Activated CD8-positive, alpha-beta memory T cell treated with anti-CD3 and anti-CD28 coated beads, Interleukin-2, amount 10 ng/mL, durations not matched to agents 7 days and 5 days (primary cell): ENCODE measurements around the gene TBC1D9. TPM values are rescaled to one million over a fixed set of nuclear protein-coding genes. Genes with fewer than 3 reads are reported as not detected.
"Not testable (repeated sequence)": the region's sequence is repeated elsewhere in the genome, so short reads cannot be mapped to it uniquely, and the experiment has no call there.

Source experiments
- ATAC-seq: fragments of 150-1000 bp; cut with Tn5 transposase; one replicate; pipeline ENCODE4 v1.10.0; 2021; ENCODE audit warnings: moderate library complexity
- CTCF ChIA-PET: fragments of 350-600 bp; sonication (Branson Sonifier 250); formaldehyde crosslinking; loops from one replicate; lab custom pipeline; 2021; ENCODE audit warnings: antibody characterized with exemption; lab: Charles Lee
- DNase-seq: peaks from one replicate; pipeline ENCODE4 v3.0.0-alpha.2; 2020
- H3K27ac Mint-ChIP-seq: one replicate; pipeline ENCODE4 v1.8.0; 2021; ENCODE audit warnings: mild to moderate bottlenecking, mixed read lengths
- H3K27me3 Mint-ChIP-seq: one replicate; pipeline ENCODE4 v1.8.0; 2021; ENCODE audit warnings: mixed read lengths
- H3K36me3 Mint-ChIP-seq: one replicate; pipeline ENCODE4 v1.8.0; 2021; ENCODE audit warnings: mild to moderate bottlenecking, mixed read lengths
- H3K4me1 Mint-ChIP-seq: one replicate; pipeline ENCODE4 v1.8.0; 2021; ENCODE audit warnings: mixed read lengths
- H3K4me3 Mint-ChIP-seq: one replicate; pipeline ENCODE4 v1.8.0; 2021; ENCODE audit warnings: mild to moderate bottlenecking, moderate library complexity, mixed read lengths
- H3K9me3 Mint-ChIP-seq: one replicate; pipeline ENCODE4 v1.8.0; 2022; ENCODE audit warnings: low read depth, mixed read lengths
- total RNA-seq, 2 experiments: library from RNA; stranded (reverse); gene quantifications; one replicate each; pipeline ENCODE4 v1.2.3, GENCODE V29; 2021

Gene TBC1D9
- under 1 TPM in 1 of 2 experiments, not detected in 1; 0.14 TPM for total RNA-seq

DNA sequence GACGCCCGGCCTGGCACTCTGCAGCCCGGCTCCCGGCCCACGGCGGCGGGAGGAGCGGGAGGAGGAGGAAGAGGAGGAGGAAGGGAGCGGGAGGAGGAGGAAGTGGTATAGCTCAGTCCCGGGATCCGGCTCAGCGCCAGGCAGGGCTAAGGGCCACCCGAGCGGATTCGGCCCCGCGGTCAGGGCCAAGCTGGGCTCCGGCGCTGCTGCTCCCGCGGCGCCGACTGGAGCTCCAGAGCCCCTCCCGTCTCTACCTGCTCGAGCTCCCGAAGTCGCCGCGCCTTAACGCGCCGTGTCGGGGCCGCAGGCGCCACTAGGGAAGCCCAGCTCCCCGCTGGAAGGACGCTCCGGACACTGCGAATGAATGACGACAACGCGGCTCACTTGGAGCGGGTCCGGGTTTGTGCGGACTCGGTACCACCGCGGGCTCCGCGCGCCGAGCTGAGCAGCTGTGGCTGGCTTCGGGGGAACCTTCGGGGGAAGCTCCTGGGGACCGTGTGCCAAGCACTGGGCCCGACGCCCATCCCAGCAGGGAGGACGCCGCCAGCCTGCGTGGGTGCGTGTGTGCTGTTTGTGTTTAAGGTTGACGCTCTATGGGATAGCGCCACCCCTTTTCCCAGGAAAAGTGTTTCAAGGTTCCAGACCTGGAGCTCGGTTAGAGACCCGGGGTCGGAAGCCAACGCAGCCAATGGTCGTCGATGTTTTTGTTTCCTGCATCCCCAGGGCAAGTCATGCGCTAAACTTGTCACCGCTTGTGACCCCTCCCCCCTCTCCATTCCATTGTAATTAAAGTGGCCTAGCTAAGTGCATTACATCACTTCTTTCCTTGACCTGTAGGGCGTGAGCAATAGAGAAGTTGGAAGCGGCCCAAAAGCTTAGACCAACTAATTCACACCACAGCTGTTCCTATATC lies at the start of gene TBC1D9:
TSS of gene TBC1D9 (minus strand) at position 67 of the 913 bp plus-strand sequence. CDS start 340 bp downstream, outside the sequence.
- Mint-ChIP-seq H3K36me3 (no peaks in the 10 kb centered on the region), H3K4me1 (peaks cover 10% of the 10 kb centered on the region), H3K27me3 (peaks cover 64% of the 10 kb centered on the region), H3K9me3 (no peaks in the 10 kb centered on the region), H3K4me3 (peak within 1 kb of the TSS; percentile 22), H3K27ac (no peak within 1 kb of the TSS)
- CTCF ChIA-PET: no interaction called here
- DNase-seq: no peak
- peak; percentile 33 for ATAC-seq

DNA sequence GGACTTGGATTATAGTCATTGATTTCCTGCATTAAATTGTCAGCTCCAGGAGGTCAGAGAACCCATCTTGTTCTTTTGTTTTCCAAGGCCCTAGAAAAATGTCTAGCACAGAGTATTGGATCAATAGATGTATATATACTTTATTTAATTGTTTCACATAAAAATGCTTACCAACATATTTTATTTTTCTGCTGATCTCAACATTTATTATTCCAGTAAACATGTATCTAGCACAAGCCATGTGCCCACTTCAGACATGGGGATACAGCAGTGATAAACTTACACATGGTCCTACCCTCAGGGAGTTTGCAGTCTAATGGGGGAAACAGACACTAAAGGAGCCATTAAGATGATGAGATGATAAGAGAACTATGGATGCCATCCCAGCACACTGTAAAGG lies 49.1 kb upstream of the TBC1D9 start:
- Mint-ChIP-seq H3K27me3 (no peaks in the 10 kb centered on the region), H3K4me1 (no peaks in the 10 kb centered on the region), H3K4me3 (no peak overlapping the region), H3K36me3 (no peaks in the 10 kb centered on the region), H3K27ac (no peak overlapping the region), H3K9me3 (no peaks in the 10 kb centered on the region)
- DNase-seq (no peak), ATAC-seq (no peak)
- CTCF ChIA-PET: no interaction called here

DNA sequence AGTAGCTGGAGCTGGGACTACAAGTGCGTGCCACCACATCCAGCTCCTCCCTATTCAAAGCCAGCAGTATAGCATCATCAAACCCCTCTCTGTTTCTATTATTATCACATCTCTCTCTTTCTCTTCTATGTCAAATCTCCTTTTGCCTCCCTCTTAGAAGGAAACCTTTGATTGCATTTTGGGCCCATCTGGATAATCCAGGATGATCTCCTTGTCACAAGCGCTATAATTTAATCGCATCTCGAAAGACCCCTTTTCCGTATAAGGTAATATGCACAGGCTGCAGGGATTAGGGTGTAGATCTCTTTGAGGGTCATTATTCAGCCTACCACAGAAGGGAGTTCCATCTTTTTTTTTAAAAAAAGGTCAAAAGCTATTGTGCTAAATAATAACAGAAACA lies 46.4 kb upstream of the TBC1D9 start:
- ATAC-seq: no peak
- CTCF ChIA-PET: no interaction called here
- no peaks in the 10 kb centered on the region for H3K4me1 Mint-ChIP-seq
- H3K4me3 Mint-ChIP-seq: no peak overlapping the region
- no peaks in the 10 kb centered on the region for H3K9me3 Mint-ChIP-seq
- no peak overlapping the region for H3K27ac Mint-ChIP-seq
- H3K27me3 Mint-ChIP-seq: no peaks in the 10 kb centered on the region
- no peaks in the 10 kb centered on the region for H3K36me3 Mint-ChIP-seq
- DNase-seq: no peak

DNA sequence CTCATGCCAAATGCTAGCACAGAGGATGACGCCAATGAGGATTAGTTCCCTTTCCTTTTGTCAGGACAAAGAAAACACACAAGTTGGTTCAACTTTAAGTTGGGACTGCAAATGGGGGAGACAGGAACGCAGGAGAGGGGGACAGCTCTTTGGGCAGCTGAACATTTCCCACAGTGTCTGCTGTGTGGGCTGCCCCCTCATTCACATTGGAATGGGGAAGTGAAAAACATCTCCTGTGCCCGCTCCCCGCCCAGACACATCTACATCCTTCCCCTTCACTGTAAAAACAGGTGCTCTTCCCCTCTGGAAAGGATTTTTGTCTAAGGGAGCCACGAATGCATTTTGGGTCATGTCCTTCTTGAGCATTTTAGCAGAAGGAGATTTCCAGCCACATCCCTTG lies 44.5 kb upstream of the TBC1D9 start:
- no peak for ATAC-seq
- H3K9me3 Mint-ChIP-seq: no peaks in the 10 kb centered on the region
- CTCF ChIA-PET: no interaction called here
- no peak overlapping the region for H3K4me3 Mint-ChIP-seq
- no peak overlapping the region for H3K27ac Mint-ChIP-seq
- no peaks in the 10 kb centered on the region for H3K27me3 Mint-ChIP-seq
- DNase-seq: no peak
- no peaks in the 10 kb centered on the region for H3K4me1 Mint-ChIP-seq
- H3K36me3 Mint-ChIP-seq: no peaks in the 10 kb centered on the region

DNA sequence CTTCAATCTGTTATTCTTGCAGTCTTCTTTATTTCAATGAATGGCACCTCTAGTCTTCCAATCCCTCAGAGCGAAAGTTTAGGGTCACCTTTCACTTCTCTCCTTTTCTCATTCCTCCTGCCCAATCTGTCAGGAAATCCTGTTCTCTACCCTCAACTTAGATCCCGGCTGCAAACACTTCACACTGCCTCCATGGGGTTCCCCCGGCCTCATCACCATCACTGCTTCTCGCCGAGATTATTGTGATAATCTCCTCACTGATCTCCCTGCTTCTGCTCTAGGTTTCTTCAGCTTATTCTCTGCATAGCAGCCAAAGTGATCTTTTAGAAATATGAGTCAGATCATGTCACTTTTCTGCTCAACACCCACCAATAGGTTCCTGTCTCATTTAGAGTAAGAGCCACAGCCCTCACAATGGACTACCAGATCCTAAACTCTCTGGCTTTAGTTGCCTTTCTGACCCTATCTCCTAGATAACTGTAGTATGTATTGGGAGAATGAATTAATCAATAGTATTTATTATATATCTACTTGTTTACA lies 43.6 kb upstream of the TBC1D9 start:
- no peak for ATAC-seq
- CTCF ChIA-PET: no interaction called here
- no peaks in the 10 kb centered on the region for H3K27me3 Mint-ChIP-seq

DNA sequence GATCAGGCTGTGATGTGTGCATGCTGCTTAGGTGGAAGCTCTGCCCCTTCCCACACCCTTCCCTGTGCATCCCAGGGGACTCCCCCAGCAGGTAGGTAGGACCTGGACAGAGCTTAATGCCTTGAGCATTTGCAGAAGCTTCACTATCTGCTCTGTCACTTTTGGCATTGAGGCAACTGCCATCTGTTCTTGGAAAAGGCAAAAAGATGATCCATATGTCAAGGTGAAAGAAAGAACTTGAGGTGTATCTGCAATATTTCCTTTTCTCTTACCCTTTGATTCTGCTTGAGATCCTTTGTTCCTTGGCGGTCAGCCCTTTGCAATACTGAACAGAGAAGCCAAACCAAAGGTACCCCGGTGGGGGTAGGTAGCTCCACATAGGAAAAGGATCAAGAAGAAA lies 37.1 kb upstream of the TBC1D9 start:
- ATAC-seq: no peak
- Mint-ChIP-seq H3K4me1 (no peaks in the 10 kb centered on the region), H3K36me3 (no peaks in the 10 kb centered on the region), H3K27ac (no peak overlapping the region), H3K4me3 (no peak overlapping the region), H3K9me3 (peaks cover 2% of the 10 kb centered on the region), H3K27me3 (no peaks in the 10 kb centered on the region)
- DNase-seq: no peak
- CTCF ChIA-PET: no interaction called here

More for the DNA sequence above, 43.6 kb upstream of the TBC1D9 start:
- Mint-ChIP-seq H3K27ac (no peak overlapping the region), H3K36me3 (no peaks in the 10 kb centered on the region), H3K9me3 (no peaks in the 10 kb centered on the region), H3K4me3 (no peak overlapping the region), H3K4me1 (no peaks in the 10 kb centered on the region)
- DNase-seq: no peak

DNA sequence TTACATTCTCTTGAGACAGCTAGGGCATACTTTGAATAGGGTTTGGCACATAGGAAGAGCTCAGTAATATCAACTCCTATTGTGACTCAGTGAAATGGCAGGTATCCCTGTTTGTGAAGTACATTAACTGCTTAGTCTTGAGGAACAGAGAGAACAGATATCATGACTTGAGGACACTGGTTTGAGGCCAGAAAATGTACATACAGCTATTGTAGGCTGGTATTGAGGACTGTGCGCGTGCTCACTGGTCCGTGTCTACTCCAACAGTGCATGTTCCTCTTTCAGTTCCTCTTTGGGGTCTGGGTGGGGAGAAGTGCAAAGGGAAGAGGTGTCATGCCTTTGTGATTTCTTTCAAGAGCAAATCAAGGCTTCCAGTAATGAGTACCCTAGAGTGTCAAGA lies 34.6 kb upstream of the TBC1D9 start:
- no peak overlapping the region for H3K4me3 Mint-ChIP-seq
- H3K9me3 Mint-ChIP-seq: peaks cover 2% of the 10 kb centered on the region
- no peak for DNase-seq
- no peak overlapping the region for H3K27ac Mint-ChIP-seq
- no peaks in the 10 kb centered on the region for H3K36me3 Mint-ChIP-seq
- H3K4me1 Mint-ChIP-seq: no peaks in the 10 kb centered on the region
- H3K27me3 Mint-ChIP-seq: no peaks in the 10 kb centered on the region
- ATAC-seq: no peak
- CTCF ChIA-PET: no interaction called here

DNA sequence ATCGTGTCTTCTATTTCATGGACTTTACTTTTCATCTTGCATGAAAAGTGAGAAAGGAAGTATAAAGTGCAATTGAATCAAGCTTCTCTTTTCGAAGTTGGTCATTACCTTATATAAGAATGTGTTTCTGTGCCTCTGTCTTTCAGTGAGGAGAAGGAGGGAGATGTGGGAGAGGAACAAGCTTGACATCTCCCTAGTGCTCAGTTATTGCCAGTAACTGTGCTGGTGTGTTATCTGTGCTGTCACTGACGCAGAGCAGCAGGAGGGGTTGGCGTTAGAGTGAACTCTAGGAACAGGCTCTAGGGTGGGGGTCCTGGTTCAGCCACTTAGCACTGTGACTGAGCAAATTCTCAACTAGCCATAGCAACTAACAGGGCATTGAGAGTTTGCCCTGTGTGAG lies 34.0 kb upstream of the TBC1D9 start:
- DNase-seq (no peak), ATAC-seq (no peak)
- Mint-ChIP-seq H3K9me3 (peaks cover 2% of the 10 kb centered on the region), H3K4me1 (no peaks in the 10 kb centered on the region), H3K27me3 (no peaks in the 10 kb centered on the region), H3K27ac (no peak overlapping the region), H3K4me3 (no peak overlapping the region), H3K36me3 (no peaks in the 10 kb centered on the region)
- CTCF ChIA-PET: no interaction called here

DNA sequence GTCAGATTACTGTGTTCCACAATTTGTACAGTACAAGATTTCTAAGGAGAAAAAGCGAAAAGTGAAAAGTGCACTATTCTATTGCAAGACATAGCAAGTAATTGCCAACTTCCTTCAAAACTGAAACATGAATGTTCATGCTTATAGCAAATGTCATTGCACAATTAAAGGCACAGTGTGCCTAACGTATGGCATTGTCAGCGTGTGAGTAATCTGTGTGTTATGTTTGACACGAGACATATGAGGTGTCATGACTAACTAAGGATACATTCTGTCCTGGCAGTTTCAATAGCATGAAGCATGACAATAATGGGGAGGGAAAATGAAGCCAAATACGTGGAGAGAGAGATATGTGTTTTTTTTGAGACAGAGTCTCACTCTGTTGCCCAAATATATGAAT lies 33.6 kb upstream of the TBC1D9 start:
- ATAC-seq: no peak
- H3K9me3 Mint-ChIP-seq: peaks cover 2% of the 10 kb centered on the region

DNA sequence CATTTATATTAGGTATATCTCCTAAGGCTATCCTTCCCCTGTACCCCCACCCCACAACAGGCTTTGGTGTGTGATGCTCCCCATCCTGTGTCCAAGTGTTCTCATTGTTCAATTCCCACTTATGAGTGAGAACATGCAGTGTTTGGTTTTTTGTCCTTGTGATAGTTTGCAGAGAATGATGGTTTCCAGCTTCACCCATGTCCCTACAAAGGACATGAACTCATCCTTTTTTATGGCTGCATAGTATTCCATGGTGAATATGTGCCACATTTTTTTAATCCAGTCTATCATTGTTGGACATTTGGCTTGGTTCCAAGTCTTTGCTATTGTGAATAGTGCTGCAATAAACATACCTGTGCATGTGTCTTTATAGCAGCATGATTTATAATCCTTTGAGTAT lies 26.6 kb upstream of the TBC1D9 start:
- H3K27ac Mint-ChIP-seq, H3K9me3 Mint-ChIP-seq, CTCF ChIA-PET, H3K36me3 Mint-ChIP-seq, ATAC-seq, H3K4me1 Mint-ChIP-seq, H3K27me3 Mint-ChIP-seq, DNase-seq, H3K4me3 Mint-ChIP-seq: not testable (repeated sequence)

More for the DNA sequence above, 33.6 kb upstream of the TBC1D9 start:
- Mint-ChIP-seq H3K36me3 (no peaks in the 10 kb centered on the region), H3K27ac (no peak overlapping the region), H3K4me1 (no peaks in the 10 kb centered on the region), H3K27me3 (no peaks in the 10 kb centered on the region), H3K4me3 (no peak overlapping the region)
- CTCF ChIA-PET: no interaction called here
- no peak for DNase-seq

DNA sequence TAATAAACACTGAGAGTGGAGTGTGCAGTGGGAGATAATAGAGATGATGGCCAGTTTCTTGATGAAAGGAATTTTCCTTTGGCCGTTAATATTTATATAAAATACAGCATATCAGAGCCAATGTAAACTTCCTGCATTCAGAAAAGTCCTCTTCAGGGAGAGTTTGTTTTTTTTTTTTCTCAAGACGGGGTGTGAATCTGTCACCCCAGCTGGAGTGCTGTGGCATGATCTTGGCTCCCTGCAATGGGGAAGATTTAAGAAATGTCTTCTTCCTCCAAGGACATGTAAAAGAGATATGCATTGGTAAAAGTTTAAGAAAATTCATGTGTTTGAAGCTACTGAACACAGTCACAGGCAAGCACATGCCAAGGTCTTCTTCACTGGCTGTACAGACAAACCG lies 25.4 kb upstream of the TBC1D9 start:
- CTCF ChIA-PET: no interaction called here
- DNase-seq: no peak
- no peak overlapping the region for H3K4me3 Mint-ChIP-seq

DNA sequence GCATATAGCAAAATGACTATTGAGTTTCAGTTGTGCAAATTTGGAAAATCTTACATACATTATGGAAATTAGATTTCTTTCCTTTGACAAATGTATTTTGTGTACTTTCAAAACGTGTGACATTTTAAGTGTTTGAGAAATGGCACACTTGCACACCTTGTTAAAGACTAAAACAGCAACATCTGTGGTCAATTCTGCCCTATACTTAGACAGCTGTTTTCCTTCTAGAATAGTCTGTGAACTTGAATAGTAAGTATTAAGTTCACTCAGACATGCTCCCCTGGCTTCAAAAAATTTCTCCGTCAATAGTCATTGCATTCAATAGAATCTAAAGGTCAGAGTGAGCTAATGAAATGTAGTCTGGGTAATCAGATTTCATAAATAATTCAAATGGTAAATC lies 21.7 kb upstream of the TBC1D9 start:
- CTCF ChIA-PET: no interaction called here

More for the DNA sequence above, 25.4 kb upstream of the TBC1D9 start:
- Mint-ChIP-seq H3K9me3 (no peaks in the 10 kb centered on the region), H3K27me3 (no peaks in the 10 kb centered on the region), H3K27ac (no peak overlapping the region), H3K4me1 (no peaks in the 10 kb centered on the region), H3K36me3 (no peaks in the 10 kb centered on the region)
- ATAC-seq: no peak

DNA sequence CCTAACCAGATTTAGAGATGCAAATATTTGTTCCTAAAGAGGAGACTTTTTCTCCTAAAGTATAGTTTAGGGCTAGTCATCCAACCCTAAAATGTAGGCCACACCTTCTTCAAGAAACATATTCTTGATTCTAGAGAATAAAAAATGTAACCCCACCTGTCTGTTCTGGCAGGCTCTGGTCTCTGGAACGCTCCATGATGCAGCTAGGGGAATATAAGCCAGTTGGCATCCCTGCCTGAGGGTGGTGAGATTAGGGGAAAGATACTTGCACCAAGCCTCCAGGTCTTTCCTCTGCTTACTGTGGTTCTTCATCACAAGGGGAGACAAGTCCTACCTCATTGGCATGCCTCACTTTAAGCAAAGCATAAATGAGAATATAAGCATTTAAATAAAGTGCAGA lies 21.2 kb upstream of the TBC1D9 start:
- no peak overlapping the region for H3K27ac Mint-ChIP-seq
- H3K27me3 Mint-ChIP-seq: no peaks in the 10 kb centered on the region
- no peaks in the 10 kb centered on the region for H3K9me3 Mint-ChIP-seq
- H3K36me3 Mint-ChIP-seq: no peaks in the 10 kb centered on the region
- no peak for DNase-seq
- no peak for ATAC-seq
- no peak overlapping the region for H3K4me3 Mint-ChIP-seq
- no peaks in the 10 kb centered on the region for H3K4me1 Mint-ChIP-seq
- CTCF ChIA-PET: no interaction called here

More for the DNA sequence above, 21.7 kb upstream of the TBC1D9 start:
- DNase-seq (no peak), ATAC-seq (no peak)
- H3K4me1 Mint-ChIP-seq: no peaks in the 10 kb centered on the region
- no peak overlapping the region for H3K27ac Mint-ChIP-seq
- no peaks in the 10 kb centered on the region for H3K27me3 Mint-ChIP-seq
- no peak overlapping the region for H3K4me3 Mint-ChIP-seq
- no peaks in the 10 kb centered on the region for H3K9me3 Mint-ChIP-seq
- H3K36me3 Mint-ChIP-seq: no peaks in the 10 kb centered on the region

DNA sequence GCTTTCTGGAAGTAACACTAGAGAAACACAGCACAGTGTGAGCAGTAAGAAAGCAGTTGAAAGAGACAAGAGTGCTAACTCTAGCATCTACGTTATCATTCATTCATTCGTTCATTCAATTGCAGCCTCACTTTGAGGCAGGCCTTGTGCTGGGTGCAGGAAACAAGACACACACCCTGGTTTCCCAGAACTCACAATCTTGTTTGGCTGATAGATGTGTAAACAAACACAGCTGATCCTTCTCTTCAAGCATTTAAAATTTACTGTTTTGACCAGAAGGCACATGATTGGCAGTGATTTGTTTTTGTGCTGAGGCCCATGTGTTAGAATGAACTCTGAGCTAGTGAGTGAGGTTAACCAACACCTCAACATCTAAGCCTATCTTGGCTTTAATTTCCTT lies 20.4 kb upstream of the TBC1D9 start:
- Mint-ChIP-seq H3K36me3 (no peaks in the 10 kb centered on the region), H3K4me3 (no peak overlapping the region), H3K27ac (no peak overlapping the region), H3K4me1 (no peaks in the 10 kb centered on the region), H3K9me3 (no peaks in the 10 kb centered on the region), H3K27me3 (no peaks in the 10 kb centered on the region)
- no peak for ATAC-seq
- CTCF ChIA-PET: no interaction called here
- no peak for DNase-seq
